ENCODE results near the gene BCL7C. TPM values are rescaled to one million over a fixed set of nuclear protein-coding genes. Genes with fewer than 3 reads are reported as not detected.

BCL7C gene
- total RNA-seq, 1 donor from 2014 or later = 53.9 TPM

- Mint-ChIP-seq H3K4me1 (ENCODE audit: unreplicated experiment) (peaks cover 27% of the 10 kb centered on the region), H3K9me3 (ENCODE audit: unreplicated experiment) (no peaks in the 10 kb centered on the region), H3K27ac (ENCODE audit: unreplicated experiment) (peak overlapping the region; percentile 100)
Measured at GRCh38 chr16:30922420-30922959, 28.6 kb upstream of the BCL7C start.

DNA sequence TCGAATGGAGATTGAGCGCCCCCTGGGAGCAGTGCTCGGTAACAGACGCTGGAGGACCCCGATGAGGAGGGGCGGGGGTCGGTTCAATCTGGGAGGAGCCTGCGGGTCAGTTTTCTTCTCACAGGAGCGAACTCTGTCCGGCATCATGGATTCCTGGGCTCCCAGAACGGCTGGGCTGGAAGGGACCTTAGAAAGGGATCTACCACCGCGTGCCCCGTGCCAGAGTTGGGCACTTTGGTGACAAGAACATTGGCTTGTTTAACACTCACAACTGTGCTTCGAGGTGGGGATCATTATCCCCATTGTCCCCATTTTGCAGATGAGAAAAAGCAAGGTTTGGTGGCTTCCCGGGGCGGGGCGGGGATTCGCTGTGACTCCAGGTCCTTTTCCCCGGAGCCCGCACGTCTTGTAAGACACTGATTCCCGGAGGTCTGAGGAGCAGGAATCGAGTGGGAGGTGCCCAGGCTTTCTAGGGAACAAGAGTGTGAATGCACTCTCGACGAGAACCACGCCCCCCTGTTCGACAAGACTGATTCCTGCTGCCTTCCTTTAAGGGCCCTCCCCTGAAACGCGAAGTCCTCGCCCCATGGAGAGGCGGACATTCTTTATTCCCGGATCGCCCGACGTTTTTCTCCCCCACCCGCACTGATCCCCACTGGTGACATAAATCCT lies 28.0 kb upstream of the BCL7C start:
- Mint-ChIP-seq H3K36me3 (ENCODE audit: low read depth, unreplicated experiment) (peaks cover 17% of the 10 kb centered on the region), H3K4me3 (ENCODE audit: unreplicated experiment) (peak overlapping the region; percentile 100), H3K4me1 (ENCODE audit: unreplicated experiment) (peaks cover 24% of the 10 kb centered on the region), H3K9me3 (ENCODE audit: unreplicated experiment) (no peaks in the 10 kb centered on the region), H3K27ac (ENCODE audit: unreplicated experiment) (peak overlapping the region; percentile 100), H3K27me3 (ENCODE audit: unreplicated experiment) (peaks cover 16% of the 10 kb centered on the region)
- peak; percentile 98 for DNase-seq (ENCODE audit: low spot score)
- peak; percentile 89 for TF ChIP-seq CTCF (IDR thresholded peaks at IDR 0.05; ENCODE audit: unreplicated experiment)

More at GRCh38 chr16:30922420-30922959, 28.6 kb upstream of the BCL7C start:
- Mint-ChIP-seq H3K36me3 (ENCODE audit: low read depth, unreplicated experiment) (peaks cover 19% of the 10 kb centered on the region), H3K27me3 (ENCODE audit: unreplicated experiment) (peaks cover 16% of the 10 kb centered on the region), H3K4me3 (ENCODE audit: unreplicated experiment) (peak overlapping the region; percentile 100)
- TF ChIP-seq CTCF (IDR thresholded peaks at IDR 0.05; ENCODE audit: unreplicated experiment) = no peak
- DNase-seq (ENCODE audit: low spot score) = peak; percentile 98

GRCh38 chr16:30921459-30921747 lies 27.5 kb upstream of the BCL7C start:
- H3K4me1 Mint-ChIP-seq (ENCODE audit: unreplicated experiment) = peaks cover 19% of the 10 kb centered on the region
- H3K36me3 Mint-ChIP-seq (ENCODE audit: low read depth, unreplicated experiment) = peaks cover 12% of the 10 kb centered on the region
- no peaks in the 10 kb centered on the region for H3K9me3 Mint-ChIP-seq (ENCODE audit: unreplicated experiment)
- H3K27ac Mint-ChIP-seq (ENCODE audit: unreplicated experiment) = peak overlapping the region; percentile 100
- TF ChIP-seq CTCF (IDR thresholded peaks at IDR 0.05; ENCODE audit: unreplicated experiment) = no peak
- H3K27me3 Mint-ChIP-seq (ENCODE audit: unreplicated experiment) = peaks cover 17% of the 10 kb centered on the region
- H3K4me3 Mint-ChIP-seq (ENCODE audit: unreplicated experiment) = peak overlapping the region; percentile 100
- no peak for DNase-seq (ENCODE audit: low spot score)

DNA sequence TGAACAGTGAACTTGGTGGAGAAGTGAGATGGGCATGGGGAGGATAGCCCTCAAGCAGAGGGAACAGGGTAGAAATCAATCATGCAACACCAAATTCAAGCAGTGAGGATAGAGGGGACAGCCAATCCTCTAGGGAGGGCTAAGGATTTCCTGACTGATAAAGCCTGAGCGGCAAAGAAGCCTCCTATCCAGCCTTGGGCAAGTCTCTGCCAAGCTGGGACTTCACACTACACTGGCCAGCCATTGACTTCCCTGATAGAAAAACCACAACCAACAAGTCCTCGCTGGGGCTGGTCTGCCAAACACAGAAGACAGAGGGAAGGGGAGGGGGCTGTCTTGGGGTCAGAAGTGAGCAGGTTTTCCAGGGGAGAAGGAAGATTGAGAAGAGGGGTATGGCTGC lies 27.0 kb upstream of the BCL7C start:
- Mint-ChIP-seq H3K4me3 (ENCODE audit: unreplicated experiment) (no peak overlapping the region), H3K9me3 (ENCODE audit: unreplicated experiment) (no peaks in the 10 kb centered on the region), H3K27ac (ENCODE audit: unreplicated experiment) (no peak overlapping the region), H3K27me3 (ENCODE audit: unreplicated experiment) (peaks cover 14% of the 10 kb centered on the region), H3K4me1 (ENCODE audit: unreplicated experiment) (peaks cover 14% of the 10 kb centered on the region), H3K36me3 (ENCODE audit: low read depth, unreplicated experiment) (peaks cover 7% of the 10 kb centered on the region)
- DNase-seq (ENCODE audit: low spot score) = no peak
- no peak for TF ChIP-seq CTCF (IDR thresholded peaks at IDR 0.05; ENCODE audit: unreplicated experiment)

DNA sequence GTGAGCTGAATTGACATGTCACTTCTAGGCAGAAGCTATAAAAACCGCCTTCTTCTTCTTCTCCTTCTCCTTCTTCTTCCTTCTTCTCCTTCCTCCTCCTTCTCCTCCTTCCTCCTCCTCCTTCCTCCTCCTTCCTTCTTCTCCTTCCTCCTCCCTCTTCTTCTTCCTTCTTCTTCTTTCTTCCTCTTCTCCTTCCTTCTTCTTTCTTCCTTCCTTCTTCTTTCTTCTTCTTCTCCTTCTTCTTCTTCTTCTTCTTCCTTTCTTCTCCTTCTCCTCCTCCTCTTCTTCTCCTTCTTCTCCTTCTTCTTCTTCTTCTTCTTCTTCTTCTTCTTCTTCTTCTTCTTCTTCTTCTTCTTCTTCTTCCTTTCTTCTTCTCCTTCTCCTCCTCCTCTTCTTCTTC lies 24.7 kb upstream of the BCL7C start:
- Mint-ChIP-seq H3K27me3 (ENCODE audit: unreplicated experiment) (peaks cover 13% of the 10 kb centered on the region), H3K4me1 (ENCODE audit: unreplicated experiment) (peaks cover 6% of the 10 kb centered on the region), H3K9me3 (ENCODE audit: unreplicated experiment) (no peaks in the 10 kb centered on the region), H3K4me3 (ENCODE audit: unreplicated experiment) (no peak overlapping the region), H3K27ac (ENCODE audit: unreplicated experiment) (no peak overlapping the region), H3K36me3 (ENCODE audit: low read depth, unreplicated experiment) (no peaks in the 10 kb centered on the region)
- no peak for DNase-seq (ENCODE audit: low spot score)
- no peak for TF ChIP-seq CTCF (IDR thresholded peaks at IDR 0.05; ENCODE audit: unreplicated experiment)
